SK-MEL-5 (cell line): ENCODE results near the gene ALOX5. TPM values are rescaled to one million over a fixed set of nuclear protein-coding genes. Genes with fewer than 3 reads are reported as not detected.
"Not testable (repeated sequence)": the region's sequence is repeated elsewhere in the genome, so short reads cannot be mapped to it uniquely, and the experiment has no call there.

Experiments
- DNase-seq: peaks from one replicate; pipeline ENCODE4 v3.0.0-alpha.2; 2016; ENCODE audit warnings: low read depth, low spot score
- in situ Hi-C: cut with HindIII; loops from 2 replicates; pipeline ENCODE4 v1.10.0; 2016; ENCODE audit warnings: low sequenced_read_pairs, high pct_unique_total_duplicates, low pct_unique_long_range_greater_than_20kb
- polyA plus RNA-seq, 2 experiments: library from polyadenylated mRNA; depleted of rRNA; stranded (reverse); fragments of >200 nt; gene quantifications; 2 replicates each; pipeline ENCODE4 v1.2.3, GENCODE V29; 2015
- total RNA-seq: library from RNA; depleted of rRNA; stranded (reverse); fragments of >200 nt; shearing (Covaris generic); gene quantifications from 2 replicates; pipeline ENCODE4 v1.2.3, GENCODE V29; 2014; rRNA removed

The ALOX5 gene
- total RNA-seq = not detected in 2 replicates
- not detected in 2 replicates for polyA plus RNA-seq (2015; cell fraction: cytosol; rRNA removed)
- not detected in 2 replicates for polyA plus RNA-seq (2015; cell fraction: nucleus; rRNA removed)

GRCh38 chr10:45373576-45374349 is at the start of gene ALOX5:
TSS of gene ALOX5 (plus strand) at chr10:45374216. CDS start at chr10:45374280, 64 bp downstream.
- DNase-seq = no peak
- in situ Hi-C loops = no loop called here

GRCh38 chr10:45325116-45325515 is 48.9 kb upstream of the ALOX5 start:
- in situ Hi-C loops = no loop called here
- DNase-seq = no peak

- in situ Hi-C loops, DNase-seq: not testable (repeated sequence)
Observed at GRCh38 chr10:45326864-45327263, 47.2 kb upstream of the ALOX5 start.

- DNase-seq, in situ Hi-C loops: not testable (repeated sequence)
Observed at GRCh38 chr10:45331824-45332223, 42.2 kb upstream of the ALOX5 start.

DNA sequence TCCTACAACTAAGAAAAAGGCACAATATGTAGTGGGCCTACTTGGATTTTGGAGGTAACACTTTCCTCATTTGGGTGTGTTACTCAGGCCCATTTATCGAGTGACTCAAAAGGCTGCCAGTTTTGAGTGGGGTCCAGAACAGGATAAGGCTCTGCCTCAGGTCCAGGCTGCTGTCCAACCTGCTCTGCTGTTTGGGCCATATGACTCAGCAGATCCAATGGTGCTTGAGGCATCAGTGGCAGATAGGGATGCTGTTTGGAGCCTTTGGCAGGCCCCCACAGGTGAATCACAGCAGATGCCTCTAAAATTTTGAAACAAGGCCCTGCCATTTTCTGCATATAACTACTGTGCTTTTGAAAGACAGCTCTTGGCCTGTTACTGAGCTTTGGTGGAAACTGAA is 34.1 kb upstream of the ALOX5 start:
- no peak for DNase-seq
- in situ Hi-C loops = no loop called here

DNA sequence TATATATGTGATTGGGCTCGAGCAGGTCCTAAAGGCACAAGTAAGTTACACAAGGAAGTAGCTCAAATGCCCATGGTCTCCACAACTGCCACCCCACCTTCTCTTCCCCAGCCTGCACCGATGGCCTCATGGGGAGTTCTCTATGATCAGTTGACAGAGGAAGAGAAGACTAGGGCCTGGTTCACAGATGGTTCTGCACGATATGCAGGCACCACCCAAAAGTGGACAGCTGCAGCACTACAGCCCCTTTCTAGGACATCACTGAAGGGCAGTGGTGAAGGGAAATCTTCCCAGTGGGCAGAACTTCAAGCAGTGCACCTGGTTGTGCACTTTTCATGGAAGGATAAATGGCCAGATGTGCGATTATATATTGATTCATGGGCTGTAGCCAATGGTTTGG is 33.6 kb upstream of the ALOX5 start:
- in situ Hi-C loops, DNase-seq: not testable (repeated sequence)

DNA sequence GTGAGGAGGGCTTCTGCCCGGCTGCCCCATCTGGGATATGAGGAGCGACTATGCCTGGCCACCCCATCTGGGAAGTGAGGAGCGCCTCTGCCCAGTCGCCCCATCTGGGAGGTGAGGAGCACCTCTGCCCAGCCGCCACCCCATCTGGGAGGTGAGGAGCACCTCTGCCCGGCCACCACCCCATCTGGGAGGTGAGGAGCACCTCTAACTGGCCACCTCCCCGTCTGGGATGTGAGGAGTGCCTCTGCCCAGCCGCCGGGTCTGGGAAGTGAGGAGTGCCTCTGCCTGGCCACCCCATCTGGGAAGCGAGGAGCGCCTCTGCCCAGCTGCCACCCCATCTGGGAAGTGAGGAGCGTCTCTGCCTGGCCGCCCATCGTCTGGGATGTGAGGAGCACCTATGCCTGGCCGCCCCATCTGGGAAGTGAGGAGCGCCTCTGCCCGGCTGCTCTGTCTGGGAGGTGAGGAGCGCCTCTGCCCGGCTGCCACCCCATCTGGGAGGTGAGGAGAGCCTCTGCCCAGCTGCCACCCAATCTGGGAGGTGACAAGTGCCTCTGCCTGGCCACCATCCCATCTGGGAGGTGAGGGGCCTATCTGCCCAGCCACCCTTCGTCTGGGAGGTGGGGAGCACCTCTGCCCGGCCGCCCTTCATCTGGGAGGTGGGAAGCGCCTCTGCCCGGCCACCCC is 27.2 kb upstream of the ALOX5 start:
- DNase-seq, in situ Hi-C loops: not testable (repeated sequence)

- in situ Hi-C loops, DNase-seq: not testable (repeated sequence)
Observed at GRCh38 chr10:45347464-45347863, 26.6 kb upstream of the ALOX5 start.

DNA sequence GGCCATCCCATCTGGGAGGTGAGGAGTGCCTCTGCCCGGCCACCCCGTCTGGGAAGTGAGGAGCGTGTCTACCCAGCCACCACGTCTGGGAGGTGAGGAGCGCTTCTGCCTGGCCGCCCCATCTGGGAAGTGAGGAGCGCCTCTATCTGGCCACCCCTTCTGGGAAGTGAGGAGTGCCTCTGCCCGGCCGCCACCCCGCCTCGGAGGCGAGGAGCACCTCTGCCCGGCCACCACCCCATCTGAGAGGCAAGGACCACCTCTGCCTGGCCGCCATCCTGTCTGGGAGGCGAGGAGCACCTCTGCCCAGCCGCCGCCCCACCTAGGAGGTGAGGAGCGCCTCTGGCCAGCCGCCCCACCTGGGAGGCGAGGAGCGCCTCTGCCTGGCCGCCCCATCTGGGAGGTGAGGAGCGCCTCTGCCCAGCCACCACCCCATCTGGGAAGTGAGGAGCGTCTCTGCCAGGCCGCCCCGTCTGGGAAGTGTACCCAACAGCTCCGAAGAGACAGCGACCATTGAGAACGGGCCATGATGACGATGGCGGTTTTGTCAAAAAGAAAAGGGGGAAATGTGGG is 25.7 kb upstream of the ALOX5 start:
- in situ Hi-C loops, DNase-seq: not testable (repeated sequence)

DNA sequence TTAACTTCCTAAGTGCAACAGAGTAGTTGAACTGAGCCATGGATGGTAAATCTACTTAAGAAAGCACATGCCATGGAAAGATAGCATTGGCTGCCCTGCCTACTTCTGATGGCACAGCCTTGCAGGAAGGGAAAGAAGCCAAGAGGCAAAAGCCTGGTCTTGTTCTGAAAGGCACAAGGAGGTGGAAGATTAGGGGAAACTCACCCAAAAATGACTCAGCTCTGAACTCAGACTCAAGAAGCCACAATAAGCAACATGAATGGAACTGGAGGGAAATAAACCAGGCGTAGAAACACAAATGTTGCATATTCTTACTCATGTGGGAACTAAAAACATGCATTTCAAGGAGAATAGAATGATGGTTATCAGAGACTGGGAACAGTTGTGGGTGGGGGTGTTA is 20.8 kb upstream of the ALOX5 start:
- in situ Hi-C loops = no loop called here
- no peak for DNase-seq

DNA sequence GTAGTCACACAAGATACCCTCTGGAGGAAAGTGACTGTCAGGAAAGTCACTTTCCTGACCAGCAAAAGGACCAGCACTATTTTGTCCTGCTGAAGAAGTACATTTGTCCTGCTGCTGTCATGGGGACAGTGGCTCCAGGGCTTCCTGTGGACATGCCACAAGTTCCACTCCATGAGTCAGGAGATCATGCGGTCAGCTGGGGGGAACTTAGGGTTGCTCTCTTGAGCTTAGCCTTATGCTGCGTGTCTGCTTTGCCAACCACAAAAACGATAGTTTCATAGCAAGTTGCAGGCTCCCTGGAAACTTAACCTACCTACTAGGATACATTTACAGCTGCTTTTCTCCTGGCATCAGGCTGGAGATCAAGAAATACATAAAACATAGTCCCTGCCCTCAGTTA is 19.8 kb upstream of the ALOX5 start:
- in situ Hi-C loops = no loop called here
- no peak for DNase-seq

GRCh38 chr10:45355494-45355893 is 18.5 kb upstream of the ALOX5 start:
- in situ Hi-C loops = no loop called here
- no peak for DNase-seq

DNA sequence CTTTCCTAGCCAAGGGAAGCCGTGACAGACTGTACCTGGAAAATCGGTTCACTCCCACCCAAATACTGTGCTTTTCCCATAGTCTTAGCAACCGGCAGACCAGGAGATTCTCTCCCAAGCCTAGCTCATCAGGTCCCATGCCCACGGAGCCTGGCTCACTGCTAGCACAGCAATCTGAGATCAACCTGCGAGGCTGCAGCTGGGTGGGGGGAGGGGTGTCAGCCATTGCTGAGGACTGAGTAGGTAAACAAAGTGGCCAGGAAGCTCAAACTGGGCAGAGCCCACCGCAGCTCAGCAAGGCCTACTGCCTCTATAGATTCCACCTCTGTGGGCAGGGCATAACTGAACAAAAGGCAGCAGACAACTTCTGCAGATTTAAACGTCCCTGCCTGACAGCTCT is 15.1 kb upstream of the ALOX5 start:
- DNase-seq, in situ Hi-C loops: not testable (repeated sequence)

DNA sequence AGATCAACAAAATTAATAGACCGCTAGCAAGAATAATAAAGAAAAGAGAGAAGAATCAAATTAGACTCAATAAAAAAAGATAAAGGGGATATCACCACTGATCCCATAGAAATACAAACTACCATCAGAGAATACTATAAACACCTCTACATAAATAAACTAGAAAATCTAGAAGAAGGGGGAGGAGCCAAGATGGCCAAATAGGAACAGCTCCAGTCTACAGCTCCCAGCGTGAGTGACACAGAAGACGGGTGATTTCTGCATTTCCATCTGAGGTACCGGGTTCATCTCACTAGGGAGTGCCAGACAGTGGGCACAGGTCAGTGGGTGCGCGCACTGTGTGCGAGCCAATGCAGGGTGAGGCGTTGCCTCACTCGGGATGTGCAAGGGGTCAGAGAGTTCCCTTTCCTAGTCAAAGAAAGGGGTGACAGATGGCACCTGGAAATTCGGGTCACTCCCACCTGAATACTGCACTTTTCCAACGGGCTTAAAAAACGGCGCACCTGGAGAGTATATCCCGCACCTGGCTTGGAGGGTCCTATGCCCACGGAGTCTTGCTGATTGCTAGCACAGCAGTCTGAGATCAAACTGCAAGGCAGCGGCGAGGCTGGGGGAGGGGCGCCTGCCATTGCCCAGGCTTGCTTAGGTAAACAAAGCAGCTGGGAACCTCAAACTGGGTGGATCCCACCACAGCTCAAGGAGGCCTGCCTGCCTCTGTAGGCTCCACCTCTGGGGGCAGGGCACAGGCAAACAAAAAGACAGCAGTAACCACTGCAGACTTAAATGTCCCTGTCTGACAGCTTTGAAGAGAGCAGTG is 11.8 kb upstream of the ALOX5 start:
- in situ Hi-C loops, DNase-seq: not testable (repeated sequence)

DNA sequence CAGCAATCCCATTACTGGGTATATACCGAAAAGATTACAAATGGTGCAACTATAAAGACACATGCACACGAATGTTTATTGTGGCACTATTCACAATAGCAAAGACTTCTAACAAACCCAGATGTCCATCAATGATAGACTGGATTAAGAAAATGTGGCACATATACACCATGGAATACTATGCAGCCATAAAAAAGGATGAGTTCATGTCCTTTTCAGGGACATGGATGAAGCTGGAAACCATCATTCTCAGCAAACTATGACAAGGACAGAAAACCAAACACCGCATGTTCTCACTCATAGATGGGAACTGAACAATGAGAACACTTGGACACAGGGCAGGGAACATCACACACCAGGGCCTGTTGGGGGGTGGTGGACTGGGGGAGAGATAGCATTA is 6.4 kb upstream of the ALOX5 start:
- in situ Hi-C loops, DNase-seq: not testable (repeated sequence)

DNA sequence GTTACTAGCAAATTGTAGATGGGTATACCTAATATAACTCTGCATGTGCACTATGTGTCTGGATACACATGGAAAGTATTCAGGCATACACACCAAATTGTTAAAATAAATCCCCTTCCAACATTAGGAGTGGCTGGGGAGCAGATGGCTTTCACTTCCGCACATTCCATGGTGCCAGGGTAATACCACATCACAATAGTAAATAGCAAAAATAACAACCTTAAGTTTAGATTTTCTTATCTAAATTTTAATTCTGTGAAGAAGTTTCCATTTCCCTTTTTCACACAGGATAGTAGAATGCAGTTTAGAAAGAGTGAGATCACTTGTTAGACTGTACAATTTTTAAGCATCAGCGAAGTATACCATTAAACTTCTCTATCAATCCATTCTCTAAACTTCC is 5.8 kb upstream of the ALOX5 start:
- in situ Hi-C loops = no loop called here
- DNase-seq = no peak

GRCh38 chr10:45370202-45370955 is 3.6 kb upstream of the ALOX5 start:
- DNase-seq = no peak
- in situ Hi-C loops = no loop called here
